Left renal cortex interstitium (tissue), 4 donors: ENCODE measurements around the gene LDLRAD4. TPM values are rescaled to one million over a fixed set of nuclear protein-coding genes. Genes with fewer than 3 reads are reported as not detected.

Experiments
- DNase-seq, 4 donors: peaks; one replicate each; pipeline ENCODE4 v3.0.0-alpha.2; 2013; ENCODE audit warnings: low read depth in 4 of 4, low spot score in 2 of 4, missing footprints in 1 of 4
- polyA plus RNA-seq, 4 donors: library from polyadenylated mRNA; unstranded; fragments of 120-200 nt; gene quantifications; one replicate each; pipeline ENCODE4 v1.2.1, GENCODE V29; 2013; ENCODE audit not compliant: insufficient read length in 4 of 4

LDLRAD4 gene
- polyA plus RNA-seq, 4 donors = 10.3 to 12.7 (median 12.3) TPM

DNA sequence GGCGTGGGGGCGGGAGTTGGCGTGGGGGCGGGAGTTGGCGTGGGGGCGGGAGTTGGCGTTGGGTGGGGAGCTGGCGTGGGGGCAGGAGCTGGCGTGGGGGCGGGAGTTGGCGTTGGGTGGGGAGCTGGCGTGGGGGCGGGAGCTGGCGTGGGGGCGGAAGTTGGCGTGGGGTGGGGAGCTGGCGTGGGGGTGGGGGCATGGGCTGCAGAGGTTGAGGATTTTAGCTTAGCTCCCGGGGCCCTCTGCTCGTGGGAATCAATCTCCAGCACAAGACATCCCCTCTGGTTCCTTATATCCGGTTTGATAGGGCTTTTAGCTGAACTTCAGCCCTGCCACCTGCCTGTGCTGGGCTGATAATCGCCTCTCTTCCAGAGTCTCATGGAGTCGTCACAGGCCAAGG lies 177.0 kb downstream of the LDLRAD4 start:
- DNase-seq = no peak

DNA sequence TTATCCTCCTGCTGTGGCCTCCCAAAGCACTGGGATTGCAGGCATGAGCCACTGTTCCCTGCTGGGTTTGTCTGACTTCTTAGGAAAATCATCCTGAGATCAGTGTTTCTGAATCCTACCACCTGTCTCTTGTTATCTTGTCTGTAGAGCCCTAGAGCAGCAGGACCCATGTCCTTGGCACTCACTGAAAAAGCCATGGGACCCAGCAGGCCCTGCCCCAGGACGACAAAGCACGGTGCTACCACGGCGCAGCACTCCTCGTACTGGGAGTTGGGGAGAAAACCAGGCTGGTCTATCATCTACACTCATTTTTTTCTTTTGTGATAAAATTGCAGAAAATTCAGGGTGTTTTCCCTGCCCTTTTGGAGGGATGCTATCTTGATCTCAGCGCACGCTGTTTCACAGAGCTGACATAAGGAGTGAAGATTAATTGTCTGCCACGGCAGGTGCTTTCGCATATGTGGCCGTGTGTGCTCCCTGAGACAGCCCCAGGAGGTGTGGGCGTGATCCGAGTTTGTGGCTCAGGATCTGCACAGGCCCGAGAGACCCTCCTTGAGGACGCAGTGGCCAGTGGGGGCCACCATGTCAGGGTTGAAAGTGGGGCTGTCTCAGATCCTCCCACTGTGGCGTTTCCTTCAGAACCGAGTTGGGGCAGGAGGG lies 179.1 kb downstream of the LDLRAD4 start:
- DNase-seq = no peak

DNA sequence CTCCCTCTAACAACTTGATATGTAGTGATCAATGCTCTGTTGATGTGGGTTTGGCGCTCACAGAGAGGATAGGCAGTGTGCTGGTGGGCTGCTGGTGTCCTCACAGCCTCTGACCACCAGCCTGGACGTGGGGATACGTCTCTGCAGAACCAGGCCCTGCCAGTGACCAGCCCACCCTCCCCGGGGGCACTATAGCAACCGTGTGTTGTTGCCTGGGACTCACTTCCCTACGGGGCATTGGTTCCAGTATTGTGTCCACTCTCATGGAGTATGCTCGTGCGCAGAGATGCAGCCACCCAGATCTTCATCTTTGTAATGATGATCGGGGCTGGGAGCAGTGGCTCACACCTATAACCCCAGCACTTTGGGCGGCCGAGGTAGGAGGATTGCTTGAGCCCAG lies 180.1 kb downstream of the LDLRAD4 start:
- no peak for DNase-seq

DNA sequence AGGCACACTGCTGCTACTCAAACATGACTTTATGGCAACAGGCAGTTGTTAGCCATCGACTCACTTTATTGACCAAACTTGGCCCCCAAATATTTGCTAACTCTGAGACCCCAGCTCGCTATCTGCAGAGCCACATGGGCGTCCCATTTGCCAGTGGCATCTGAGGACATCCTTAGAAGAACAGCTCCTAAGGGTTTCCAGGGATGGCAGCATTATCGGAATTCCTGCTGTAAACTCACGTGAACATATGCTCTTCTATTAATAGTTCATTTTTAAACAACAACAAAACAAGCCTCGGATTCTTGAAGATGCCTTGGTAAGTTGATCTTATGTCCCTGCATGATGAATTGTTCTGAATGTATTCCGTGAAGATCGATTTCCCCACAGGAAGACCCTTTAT lies 181.0 kb downstream of the LDLRAD4 start:
- DNase-seq = no peak

DNA sequence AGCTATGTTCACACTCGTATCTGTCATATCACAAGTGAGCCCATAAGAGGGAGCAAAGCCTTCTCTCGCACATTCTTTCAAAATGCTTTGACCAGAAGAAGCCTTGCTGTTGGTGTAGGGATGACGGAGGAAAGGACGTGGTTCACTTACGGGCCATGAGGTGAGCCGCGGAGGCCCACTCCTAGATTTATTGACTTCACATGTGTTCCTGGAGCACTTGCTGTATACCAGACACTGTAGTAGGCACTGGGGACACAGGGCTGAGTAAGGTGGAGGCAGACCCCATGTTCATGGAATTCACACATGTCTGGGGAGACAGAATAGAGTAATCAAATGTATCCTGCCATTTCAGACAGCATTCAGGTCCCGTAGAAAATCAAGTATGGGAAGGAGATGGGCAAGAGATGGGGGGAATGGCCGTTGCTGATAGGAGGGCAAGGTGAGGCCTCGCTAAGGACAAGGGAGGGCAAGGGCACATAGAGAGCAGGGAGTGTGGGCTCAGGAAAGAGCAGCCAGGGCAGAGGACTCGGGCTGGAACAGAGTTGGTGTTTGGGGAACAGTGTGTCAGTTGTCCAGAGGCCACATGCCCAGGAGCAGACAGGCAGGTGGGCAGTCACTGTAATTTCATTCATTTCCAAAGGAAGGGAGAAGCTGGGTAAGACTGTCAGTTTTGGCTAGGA lies 182.2 kb downstream of the LDLRAD4 start:
- no peak for DNase-seq

DNA sequence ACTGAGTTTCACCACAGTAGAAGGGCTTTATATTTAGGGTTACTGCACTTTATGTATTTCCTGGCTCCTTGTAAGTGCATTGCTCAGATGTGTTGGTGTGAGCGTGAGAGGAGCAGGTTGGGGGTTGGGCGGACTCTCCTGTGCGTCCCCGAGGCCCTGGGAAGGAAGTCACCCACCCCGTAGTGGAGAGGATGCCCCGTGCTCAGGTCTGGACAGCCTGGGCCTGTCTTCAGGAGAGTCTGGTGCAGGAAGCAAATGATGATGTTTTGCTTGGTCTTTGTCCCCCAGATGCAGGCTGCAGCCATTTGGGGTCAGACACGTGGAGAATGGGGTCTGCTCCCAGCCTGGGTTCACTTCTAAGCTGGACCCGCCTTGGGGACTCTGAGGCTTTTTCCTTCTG lies 182.8 kb downstream of the LDLRAD4 start:
- no peak for DNase-seq

DNA sequence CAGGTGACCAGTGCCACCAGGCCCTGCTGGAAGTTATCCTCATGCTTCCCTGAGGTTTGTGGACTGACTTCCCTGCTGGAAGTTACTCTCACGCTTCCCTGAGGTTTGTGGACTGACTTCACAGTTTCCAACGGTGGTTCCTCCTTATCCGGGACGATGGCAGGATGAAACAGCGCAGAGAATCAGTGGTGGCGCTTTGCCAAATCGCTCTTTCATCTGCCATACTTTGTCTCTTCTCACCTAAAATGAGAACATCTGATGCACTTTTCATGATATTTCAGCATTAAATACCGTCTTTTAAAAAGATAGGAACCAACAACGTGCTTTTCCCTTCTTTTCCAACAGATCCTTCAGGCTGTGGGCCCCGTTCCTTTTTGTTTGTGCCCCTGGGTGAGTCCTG lies 183.3 kb downstream of the LDLRAD4 start:
- no peak for DNase-seq

DNA sequence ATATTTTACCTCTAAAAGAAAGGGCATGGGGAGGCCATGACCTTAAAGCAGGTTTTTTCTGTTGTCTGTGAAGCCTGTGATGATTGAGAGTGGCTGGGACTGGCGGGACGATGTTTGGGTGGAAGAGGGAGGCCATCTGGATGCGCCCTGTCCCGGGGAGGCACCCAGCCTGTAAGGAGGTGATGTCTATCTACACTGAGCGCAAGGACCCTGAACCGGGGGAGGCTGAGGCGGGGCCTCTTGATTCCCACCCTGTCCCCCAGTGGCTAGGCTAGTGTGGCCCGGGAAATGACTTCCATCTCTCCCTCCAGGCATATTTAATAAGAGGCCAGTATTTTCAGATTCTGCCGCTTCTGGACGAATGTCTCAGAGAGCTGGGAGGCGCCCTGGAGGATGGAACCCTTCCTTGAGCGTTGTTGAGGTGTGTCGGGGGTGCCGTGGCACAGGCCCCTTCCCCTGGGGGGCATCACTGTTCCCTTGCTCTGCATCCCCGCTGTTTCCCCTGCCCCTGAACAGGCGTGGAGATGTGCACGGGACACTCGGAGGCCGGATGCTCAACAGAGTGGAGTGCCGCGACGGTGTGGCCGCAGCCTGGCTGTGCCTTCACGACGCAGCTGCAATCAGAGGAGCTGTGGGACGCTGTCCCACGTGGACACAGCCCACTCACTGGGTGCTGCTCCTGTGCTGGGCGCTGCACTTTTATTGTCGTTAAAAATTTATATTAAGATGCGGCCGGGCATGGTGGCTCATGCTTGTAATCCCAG lies 185.4 kb downstream of the LDLRAD4 start:
- DNase-seq = no peak

DNA sequence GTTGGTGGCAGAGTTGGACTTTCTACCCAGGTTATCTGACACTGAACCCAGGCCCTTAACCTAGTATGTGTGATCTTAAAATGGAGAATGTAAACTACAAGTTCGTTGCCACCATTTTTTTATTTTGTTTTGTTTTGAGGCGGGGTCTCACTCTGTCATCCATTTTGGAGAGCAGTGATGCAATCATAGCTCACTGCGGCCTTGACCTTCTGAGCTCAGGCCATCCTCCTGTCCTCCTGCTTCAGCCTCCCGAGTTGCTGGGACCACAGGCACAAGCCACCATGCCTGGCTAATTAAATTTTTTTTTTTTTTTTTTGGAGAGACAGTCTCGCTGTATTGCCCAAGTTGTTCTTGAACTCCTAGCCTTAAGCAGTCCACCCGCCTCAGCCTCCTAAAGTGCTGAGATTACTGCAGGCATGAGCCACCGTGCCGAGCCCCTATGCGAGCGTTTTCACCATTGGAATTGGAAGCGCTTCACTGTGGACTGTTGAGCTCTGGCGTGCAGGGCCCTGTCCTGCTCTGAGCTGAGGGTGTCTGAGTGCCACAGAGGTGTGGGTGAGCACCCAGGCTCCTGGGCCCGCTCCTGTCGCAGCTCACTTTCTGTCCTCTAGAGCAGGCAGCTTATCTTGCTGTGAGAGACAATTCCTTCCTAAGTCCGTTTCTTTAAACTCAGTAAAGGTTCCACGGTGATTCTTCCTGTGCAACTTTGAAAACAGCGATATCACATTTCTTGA lies 186.9 kb downstream of the LDLRAD4 start:
- DNase-seq = no peak

DNA sequence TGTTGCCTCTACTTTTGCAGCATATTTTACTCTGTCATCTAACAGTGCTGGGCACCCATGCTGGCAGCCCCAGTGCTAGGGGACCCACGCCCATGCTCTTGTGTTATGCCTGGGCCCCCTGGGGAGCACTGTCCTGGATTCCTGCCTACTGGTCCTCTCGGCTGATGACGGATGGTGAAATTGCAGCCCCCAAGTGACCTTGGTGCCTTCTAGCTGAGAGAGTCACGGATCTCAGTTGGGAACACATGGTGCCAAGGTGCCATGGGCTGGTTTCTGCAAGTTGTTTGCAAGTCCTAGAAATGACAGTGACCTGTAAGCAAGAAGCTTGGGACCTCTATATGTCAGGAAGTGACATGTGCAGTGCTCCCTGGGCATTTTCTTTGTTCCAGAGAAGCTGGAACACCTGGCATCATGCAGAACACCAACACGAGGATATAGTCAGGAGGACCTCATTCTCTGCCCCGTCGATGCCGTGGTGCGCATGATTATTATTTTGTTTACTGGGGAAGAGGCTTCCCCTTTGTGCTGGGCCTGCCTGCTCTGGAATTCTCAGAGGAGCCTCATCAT lies 187.6 kb downstream of the LDLRAD4 start:
- no peak for DNase-seq

DNA sequence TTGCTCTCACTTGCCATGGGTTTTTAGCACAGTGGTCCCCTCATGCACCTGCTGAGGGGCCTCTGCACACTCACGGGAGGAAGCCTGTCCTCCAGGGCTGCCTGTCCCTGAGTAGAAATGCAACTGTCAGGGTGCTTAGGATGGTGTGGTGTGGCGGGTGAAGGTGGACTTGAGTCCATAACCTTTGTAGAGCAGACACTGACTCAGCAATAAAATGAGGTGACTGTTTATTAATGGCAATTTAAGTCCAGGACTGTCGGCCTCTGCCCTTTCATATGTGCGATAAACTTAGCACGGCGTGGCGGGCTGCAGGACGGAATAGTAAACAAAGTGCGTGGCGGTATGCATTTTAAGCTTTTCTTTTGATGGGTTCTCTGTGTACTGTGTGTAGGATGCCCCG lies 188.2 kb downstream of the LDLRAD4 start:
- DNase-seq = no peak

DNA sequence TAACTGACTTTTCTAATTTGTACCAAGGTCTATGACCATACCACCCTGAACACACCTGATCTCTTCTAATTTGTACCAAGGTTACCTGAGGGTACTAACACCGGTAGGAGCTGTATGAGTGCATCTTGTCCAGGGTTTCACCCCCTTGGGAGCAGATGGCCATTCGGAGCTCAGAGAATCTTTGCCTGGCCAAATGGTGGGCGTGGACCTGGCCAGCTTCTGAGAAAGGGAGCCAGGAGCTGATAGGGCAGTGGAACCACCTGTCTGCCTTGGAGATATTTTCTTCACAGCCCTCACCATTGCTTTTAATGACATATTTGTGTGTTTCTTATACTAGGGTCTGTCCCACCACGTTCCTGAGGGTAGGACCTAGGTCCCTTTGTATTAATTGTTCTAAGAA lies 188.9 kb downstream of the LDLRAD4 start:
- DNase-seq = no peak

DNA sequence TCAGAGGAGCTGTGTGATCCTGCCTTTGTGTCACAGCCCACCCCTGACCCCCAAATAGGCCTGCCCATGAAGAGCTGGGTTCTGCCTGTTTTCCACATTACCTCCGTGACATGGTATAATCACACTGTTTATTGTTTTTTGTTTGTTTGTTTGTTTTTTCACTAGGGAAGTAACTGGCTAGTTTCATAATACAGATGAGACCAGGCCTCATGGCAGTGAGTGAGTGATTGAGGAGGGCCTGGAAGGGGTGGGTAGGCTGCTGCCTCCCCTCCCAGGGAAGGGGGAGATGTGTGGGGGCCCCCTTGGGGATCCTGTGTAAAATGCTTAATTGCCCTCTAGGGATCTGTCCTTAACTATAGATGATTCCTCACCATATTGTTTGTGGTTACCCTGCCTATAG lies 190.5 kb downstream of the LDLRAD4 start:
- DNase-seq = no peak

DNA sequence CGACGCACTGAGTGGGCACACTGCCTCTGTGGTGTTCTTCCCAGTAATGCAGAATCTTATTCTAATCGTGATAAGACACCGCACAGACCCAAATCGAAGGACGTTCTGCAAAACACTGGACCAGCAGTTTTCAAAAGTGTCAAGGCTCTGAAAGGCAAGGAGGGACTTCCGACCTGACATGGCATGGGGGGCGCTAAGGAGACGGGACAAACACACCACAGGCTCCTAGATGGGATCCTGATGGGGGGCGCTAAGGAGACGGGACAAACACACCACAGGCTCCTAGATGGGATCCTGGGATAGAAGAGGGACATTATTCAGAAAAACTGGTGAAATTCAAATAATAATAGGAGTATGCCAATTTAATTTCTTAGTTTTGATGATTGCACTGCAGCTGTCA lies 191.4 kb downstream of the LDLRAD4 start:
- no peak for DNase-seq

DNA sequence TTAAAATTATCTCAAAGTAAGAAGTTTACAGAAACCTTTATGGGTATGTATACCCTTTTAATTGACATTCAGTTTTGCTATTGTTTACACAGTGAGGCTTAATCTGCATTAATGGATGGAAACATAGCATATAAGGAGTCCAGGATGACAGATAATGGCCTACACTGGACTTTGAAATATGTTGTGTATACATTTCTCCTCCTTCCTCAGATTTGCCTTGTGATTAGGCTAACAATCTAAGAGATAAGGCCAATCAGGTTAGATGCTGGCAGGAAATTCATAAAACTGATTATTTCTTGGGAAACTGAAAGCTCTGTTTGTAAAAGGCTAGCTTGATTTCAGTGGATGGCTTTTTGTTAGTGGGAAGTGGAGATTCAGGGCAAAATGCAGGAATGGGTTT lies 191.9 kb downstream of the LDLRAD4 start:
- no peak for DNase-seq

DNA sequence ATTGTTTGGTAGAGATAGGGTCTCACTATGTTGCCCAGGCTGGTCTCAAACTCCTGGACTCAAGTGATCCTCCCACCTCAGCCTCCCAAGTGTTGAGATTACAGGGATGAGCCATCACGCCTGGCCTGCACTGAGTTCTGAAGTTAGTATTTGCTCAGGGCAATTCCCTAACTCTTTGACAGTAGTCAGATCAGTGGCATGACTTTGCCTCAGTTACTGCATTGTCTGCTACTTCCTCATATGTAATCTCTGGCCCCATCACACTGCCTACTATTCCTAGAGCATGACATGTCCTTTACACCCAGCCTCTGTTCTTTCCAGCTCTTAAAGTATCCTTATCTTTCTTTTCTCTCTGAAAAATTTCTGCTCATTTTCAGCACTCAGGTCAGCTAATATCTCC lies 193.5 kb downstream of the LDLRAD4 start:
- no peak for DNase-seq

DNA sequence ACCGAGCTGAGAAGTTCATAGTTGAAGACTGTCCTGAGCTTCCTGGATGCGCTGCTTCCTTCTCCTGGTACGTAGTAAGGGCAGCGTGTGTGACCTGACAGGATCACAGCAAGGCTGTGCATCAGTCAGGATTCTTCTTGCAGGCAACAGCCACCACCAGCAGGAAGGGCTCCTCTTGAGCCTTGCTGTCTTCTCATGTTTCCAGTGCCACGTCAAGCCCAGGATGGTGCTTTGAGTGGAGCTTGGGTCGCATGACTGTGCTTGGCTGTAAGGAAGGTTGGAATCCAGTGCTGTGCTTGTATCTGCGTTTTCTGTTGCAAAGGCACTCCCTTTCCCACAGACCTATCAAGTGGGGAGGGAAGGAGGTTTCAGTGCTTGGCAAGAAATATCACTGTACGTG lies 194.3 kb downstream of the LDLRAD4 start:
- DNase-seq = no peak

DNA sequence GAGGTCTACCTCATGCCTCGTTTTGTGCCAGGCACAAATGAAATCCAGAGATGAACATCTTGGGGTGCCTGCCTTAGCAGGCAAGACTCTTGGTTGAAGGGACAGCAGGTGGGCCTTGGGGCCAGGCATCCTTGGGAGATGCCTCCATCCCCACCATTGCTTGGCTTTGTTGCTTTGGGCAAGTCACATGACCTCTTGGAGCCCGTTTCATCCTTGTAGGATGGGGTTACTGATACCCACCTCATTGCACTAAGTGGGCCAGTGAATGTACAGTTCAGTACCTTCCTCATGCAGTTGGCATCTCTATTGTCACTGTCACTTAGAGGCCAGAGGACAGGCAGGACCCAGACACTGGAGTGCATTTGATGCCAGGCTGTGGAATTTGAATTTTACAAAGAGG lies 195.5 kb downstream of the LDLRAD4 start:
- no peak for DNase-seq

DNA sequence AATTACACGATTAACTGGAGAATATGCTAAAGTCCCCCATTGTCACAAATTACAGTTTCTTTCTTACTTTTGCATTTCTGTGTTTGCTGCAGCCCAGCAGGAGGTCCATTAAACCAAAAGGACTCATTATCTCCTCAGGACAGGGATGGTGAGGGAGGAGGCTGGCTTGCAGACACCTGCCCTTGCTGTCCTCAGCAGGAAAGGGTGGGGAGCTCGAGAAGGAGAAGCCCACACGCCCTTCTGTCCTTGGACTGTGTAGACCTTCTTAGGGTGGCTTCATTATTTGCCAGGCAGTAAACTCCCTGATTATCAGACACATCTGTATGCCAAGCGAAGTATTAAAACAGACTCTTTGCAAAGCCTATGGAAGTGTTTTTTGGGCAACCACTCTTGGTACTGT lies 196.0 kb downstream of the LDLRAD4 start:
- DNase-seq = no peak

DNA sequence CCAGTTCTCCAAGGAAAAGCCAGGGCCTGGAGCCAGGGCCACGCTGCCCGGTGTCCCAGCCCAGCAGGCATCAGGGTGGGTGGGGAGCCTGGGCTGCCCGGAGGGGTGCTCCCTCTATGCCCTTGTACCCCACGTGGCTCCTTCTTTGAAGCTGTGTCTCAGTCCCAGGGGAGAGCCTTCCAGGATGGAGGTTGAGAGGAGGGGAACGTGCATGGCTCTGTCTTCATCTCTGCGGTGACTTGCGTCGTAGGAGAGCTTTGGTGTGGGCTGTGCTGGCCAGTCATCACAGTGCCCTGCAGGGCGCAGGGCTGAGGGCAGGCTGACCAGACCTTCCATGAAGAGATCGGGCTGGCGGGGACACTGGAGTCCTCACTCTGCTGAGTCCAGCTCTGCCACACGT lies 197.2 kb downstream of the LDLRAD4 start:
- DNase-seq = no peak

DNA sequence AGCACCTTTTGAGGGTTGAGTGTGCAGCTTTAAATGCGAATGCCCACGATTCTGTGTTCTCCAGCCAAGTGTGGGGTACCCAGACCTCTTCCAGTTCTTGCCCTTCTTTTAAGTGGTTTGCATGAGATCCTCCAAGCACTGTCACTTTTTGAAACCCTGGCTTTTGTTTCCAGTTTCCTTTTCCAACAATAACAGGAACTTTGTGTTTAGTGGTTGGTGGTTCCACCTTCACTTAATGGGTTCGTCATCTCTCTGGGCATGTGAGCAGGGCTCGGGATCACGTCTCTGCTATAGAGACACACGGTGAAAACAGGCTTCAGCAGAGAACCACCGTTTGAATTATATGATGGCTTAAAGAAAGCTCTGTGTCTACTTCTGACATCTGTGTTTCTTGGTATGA lies 197.6 kb downstream of the LDLRAD4 start:
- no peak for DNase-seq
